ENCODE data around the gene SERPINB1.

The SERPINB1 gene

DNA sequence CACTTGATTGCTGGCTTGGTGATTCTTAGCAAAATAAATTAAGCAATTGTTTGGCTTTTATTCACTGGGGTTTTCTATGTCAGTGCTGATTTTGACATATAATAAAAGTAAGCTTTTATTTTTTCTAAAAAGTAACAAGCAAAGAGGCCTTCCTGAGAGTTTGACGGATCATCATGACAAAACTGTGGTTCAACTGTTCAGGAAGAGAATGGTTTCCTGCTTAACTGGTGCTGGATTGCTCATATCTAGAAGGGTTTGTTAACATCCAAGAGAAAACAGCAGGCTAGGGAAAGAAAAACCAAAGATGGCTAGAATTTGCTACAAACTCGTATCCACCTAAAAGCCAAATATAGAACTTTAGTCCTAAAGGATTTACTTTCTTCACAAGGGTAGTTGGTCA lies 21.2 kb downstream of the SERPINB1 start:
- peaks cover 27% of the 10 kb centered on the region for H3K4me1 Mint-ChIP-seq (ENCODE audit: low read depth)
- no peaks in the 10 kb centered on the region for H3K27me3 Mint-ChIP-seq
- H3K36me3 Mint-ChIP-seq = peaks cover 5% of the 10 kb centered on the region
- no peak overlapping the region for H3K4me3 Mint-ChIP-seq
- H3K9me3 Mint-ChIP-seq (ENCODE audit: low read depth) = peaks cover 14% of the 10 kb centered on the region
- H3K27ac Mint-ChIP-seq = no peak overlapping the region

DNA sequence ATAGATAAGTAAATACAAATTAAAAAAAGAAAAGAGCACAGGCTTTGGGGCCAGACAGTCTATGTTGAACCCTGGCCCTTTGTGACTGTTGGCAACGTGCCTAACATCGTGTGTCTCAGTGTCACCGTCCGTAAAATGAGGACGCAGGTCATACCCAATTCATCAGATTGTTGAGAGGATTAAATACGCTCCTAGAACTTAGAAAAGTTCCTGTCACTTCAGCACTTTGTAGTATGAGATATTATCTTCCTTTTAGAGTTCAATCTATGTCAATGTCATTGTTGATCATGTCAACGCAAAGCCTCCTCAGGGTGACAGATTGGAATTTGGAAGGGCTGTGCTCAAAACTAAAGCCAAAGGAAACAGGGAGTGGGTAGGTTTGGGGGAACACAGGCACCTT lies 21.7 kb downstream of the SERPINB1 start:
- no peak overlapping the region for H3K4me3 Mint-ChIP-seq
- H3K9me3 Mint-ChIP-seq (ENCODE audit: low read depth) = peaks cover 15% of the 10 kb centered on the region
- H3K27me3 Mint-ChIP-seq = no peaks in the 10 kb centered on the region
- no peak overlapping the region for H3K27ac Mint-ChIP-seq
- H3K36me3 Mint-ChIP-seq = peaks cover 5% of the 10 kb centered on the region
- H3K4me1 Mint-ChIP-seq (ENCODE audit: low read depth) = peaks cover 27% of the 10 kb centered on the region

DNA sequence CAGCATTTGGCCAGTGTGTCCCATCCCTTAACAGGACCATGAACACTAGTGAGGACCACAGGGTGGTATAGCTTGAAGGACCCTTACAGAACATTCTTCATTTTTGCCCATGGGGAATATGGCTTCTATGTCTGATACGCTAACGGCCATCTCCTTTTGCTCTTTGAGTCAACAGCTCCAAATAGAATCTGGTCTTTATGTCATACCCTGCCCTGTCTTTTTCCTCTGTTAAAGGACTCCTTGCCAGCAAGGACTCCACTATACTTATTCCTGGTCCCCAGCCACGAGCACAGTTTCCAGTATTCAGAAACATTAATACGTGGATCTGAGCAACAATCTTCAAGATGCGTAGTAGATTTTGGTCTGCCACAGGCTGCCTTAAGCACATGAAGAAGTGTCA lies 22.5 kb downstream of the SERPINB1 start:
- Mint-ChIP-seq H3K36me3 (peaks cover 5% of the 10 kb centered on the region), H3K9me3 (ENCODE audit: low read depth) (peaks cover 15% of the 10 kb centered on the region), H3K4me1 (ENCODE audit: low read depth) (peaks cover 27% of the 10 kb centered on the region)

DNA sequence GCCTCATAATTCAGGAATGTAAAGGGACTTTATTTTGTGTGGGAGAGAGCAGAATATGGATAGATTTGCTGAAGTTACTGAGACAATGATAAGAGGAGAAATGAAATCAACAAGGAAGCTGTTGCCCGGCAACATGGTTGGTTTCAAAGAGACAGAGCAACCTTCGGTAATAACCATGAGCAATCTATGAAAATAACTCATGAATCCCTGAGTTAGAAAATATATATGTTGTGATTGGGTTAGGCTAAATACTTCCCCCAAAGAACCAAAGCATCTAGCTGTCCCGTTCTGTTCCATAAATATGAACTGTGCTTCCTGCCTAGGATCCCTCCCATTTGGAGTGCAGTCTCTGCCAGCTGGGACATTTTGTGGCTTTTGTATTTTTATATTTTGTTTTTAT lies 23.1 kb downstream of the SERPINB1 start:
- no peak overlapping the region for H3K27ac Mint-ChIP-seq
- peaks cover 15% of the 10 kb centered on the region for H3K9me3 Mint-ChIP-seq (ENCODE audit: low read depth)
- peaks cover 8% of the 10 kb centered on the region for H3K36me3 Mint-ChIP-seq
- H3K4me3 Mint-ChIP-seq = no peak overlapping the region
- H3K27me3 Mint-ChIP-seq = no peaks in the 10 kb centered on the region
- peaks cover 27% of the 10 kb centered on the region for H3K4me1 Mint-ChIP-seq (ENCODE audit: low read depth)

More for the DNA sequence above, 22.5 kb downstream of the SERPINB1 start:
- Mint-ChIP-seq H3K27ac (no peak overlapping the region), H3K27me3 (no peaks in the 10 kb centered on the region), H3K4me3 (no peak overlapping the region)

DNA sequence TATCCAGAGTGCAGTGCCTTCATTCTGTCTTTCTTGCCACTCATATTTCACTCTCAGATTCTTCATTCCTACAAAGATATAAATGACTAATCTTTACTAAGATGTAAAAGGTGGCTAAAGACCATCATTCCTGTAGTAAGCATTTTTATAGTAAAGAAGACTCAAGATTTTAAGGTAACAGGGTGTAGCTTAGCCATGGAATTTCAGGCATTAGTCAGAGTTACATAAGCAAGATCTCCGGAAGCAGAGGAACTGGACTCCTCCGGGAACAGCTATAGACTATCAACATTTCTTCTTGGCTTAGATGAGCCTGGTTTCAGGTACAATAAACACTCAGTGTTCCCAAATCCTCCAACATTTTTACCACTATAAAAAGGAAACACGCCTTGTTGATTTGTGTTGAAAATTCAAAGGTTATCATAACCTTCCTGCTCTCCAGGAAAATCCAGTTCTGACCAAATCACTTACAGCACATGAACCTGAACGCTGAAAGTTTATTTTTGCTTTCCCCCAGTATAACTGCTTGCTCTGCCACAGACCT lies 23.7 kb downstream of the SERPINB1 start:
- Mint-ChIP-seq H3K4me3 (no peak overlapping the region), H3K9me3 (ENCODE audit: low read depth) (peaks cover 15% of the 10 kb centered on the region), H3K27ac (no peak overlapping the region), H3K4me1 (ENCODE audit: low read depth) (peaks cover 27% of the 10 kb centered on the region), H3K27me3 (no peaks in the 10 kb centered on the region), H3K36me3 (peaks cover 8% of the 10 kb centered on the region)

DNA sequence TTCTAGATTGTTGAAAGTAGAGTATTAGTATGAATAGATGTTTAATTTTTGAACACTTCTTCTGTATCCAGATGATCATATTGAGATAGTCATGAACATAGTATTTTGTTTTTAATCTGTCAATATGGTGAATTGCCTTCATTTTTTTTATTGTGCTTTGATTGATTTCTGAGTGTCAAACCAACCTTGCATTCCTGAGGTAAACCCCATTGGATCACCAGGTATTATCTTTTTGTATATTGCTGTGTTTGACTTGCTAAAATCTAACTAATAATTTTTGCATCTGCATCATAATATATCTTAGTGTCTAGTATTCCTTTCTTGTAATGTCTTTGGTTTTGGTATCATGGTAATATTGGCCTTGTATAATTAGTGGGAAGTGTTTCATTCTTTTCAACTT lies 25.5 kb downstream of the SERPINB1 start:
- peaks cover 8% of the 10 kb centered on the region for H3K36me3 Mint-ChIP-seq
- no peak overlapping the region for H3K4me3 Mint-ChIP-seq
- peaks cover 15% of the 10 kb centered on the region for H3K9me3 Mint-ChIP-seq (ENCODE audit: low read depth)
- peaks cover 27% of the 10 kb centered on the region for H3K4me1 Mint-ChIP-seq (ENCODE audit: low read depth)
- H3K27ac Mint-ChIP-seq = no peak overlapping the region
- H3K27me3 Mint-ChIP-seq = no peaks in the 10 kb centered on the region

DNA sequence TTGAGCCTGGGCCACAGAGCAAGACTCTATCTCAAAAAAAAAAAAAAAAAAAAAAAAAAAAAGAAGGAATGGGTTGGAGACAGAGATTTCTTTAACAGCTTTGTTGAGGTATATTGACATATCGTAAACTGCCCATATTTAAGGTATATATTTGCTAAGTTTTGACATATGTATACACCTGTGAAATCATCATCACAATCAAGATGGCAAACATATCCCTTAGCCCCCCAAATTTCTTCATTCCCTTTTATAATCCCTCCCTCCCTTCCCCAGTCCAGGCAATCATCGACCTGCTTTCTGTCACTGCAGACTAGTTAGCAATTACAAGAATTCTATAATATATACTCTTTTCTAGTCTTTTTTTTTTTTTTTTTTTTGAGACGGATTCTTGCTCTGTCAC lies 29.0 kb downstream of the SERPINB1 start:
- Mint-ChIP-seq H3K27ac (no peak overlapping the region), H3K27me3 (no peaks in the 10 kb centered on the region), H3K4me3 (no peak overlapping the region), H3K4me1 (ENCODE audit: low read depth) (peaks cover 17% of the 10 kb centered on the region), H3K9me3 (ENCODE audit: low read depth) (peaks cover 15% of the 10 kb centered on the region), H3K36me3 (peaks cover 8% of the 10 kb centered on the region)

DNA sequence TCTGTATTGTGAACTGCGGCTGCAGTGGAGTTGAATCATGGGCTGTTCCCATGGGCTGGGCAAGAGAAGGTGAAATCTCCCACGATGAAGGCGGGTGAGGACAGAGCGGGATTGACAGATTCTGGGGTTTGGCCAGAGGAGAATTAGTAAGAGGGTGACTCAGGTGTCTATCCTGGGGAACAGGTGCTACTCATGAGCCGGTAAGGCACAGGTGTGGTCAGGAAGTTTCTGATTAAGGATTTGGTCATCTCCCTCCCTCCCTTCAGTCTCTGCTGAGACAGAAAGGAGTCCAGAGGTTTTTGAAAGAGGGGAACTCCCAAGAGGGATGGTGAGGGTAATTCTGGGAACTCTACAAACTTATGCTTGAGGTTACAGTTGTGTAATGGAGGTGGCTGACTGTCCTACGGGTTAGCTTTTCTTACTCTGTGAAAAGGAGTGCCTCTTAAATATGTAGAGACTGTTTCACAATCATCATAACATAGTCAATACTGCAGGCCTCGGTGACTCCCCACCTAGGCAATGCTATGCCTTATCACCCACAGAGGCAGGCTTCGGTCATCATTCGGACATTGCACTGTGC lies 31.5 kb downstream of the SERPINB1 start:
- H3K27ac Mint-ChIP-seq = no peak overlapping the region
- H3K4me1 Mint-ChIP-seq (ENCODE audit: low read depth) = peaks cover 3% of the 10 kb centered on the region

DNA sequence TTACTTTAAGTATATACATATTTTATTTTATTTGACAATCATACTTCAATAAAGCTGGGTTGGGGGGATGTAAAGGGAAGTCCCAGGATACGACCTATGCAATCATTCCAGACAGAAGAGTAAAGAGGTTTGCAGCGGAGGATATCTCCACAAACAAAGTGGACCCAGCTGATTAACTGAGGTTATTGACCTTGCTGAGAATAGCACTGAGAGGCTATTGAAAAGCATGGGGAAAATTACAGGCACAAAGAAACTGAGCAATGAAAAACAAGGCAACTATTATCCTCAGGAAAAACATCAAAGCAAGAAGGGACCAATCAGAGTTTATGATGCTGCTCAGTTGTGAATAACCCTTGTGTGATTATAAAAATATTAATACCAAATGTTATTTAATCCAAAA lies 32.6 kb downstream of the SERPINB1 start:
- Mint-ChIP-seq H3K4me1 (ENCODE audit: low read depth) (peaks cover 3% of the 10 kb centered on the region), H3K4me3 (no peak overlapping the region), H3K9me3 (ENCODE audit: low read depth) (no peaks in the 10 kb centered on the region), H3K27me3 (no peaks in the 10 kb centered on the region), H3K36me3 (peaks cover 7% of the 10 kb centered on the region), H3K27ac (no peak overlapping the region)

More for the DNA sequence above, 31.5 kb downstream of the SERPINB1 start:
- H3K27me3 Mint-ChIP-seq = no peaks in the 10 kb centered on the region
- H3K9me3 Mint-ChIP-seq (ENCODE audit: low read depth) = no peaks in the 10 kb centered on the region
- peaks cover 7% of the 10 kb centered on the region for H3K36me3 Mint-ChIP-seq
- H3K4me3 Mint-ChIP-seq = no peak overlapping the region

DNA sequence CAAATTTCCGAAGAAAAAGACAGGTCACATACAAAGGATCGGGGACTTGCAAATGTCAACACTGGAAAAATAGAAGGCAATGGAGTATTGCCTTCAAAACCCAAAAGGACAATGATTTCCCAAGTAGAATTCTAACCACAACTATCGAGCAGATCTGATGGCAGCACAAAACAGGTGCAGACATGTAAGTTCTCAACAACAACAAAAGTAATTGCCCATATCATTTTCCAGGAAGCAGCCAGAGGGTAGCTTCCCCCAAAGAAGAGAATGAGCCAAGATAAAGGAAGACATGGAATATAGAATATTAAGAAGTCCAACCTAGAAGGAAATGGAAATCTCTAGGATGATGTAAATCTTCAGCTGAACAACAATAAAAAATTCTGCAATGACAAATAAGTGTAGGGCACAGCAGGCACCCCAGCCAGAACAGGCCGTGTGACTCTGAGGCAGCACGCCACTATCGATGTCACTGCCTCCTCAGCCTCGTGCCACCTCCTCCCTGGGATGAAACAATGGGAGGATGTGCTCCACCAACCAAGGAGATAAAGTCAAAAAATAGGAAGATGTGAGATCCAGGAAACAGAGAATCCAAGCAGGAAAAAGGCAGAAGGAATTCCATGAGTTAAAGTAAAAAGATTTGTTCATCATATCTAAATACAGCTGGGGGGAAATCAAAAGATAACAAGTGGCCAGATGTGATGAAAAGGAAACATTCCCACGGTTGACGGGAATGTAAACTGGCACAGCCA lies 34.1 kb downstream of the SERPINB1 start:
- peaks cover 4% of the 10 kb centered on the region for H3K36me3 Mint-ChIP-seq
- no peak overlapping the region for H3K27ac Mint-ChIP-seq
- H3K9me3 Mint-ChIP-seq (ENCODE audit: low read depth) = no peaks in the 10 kb centered on the region
- peaks cover 3% of the 10 kb centered on the region for H3K4me1 Mint-ChIP-seq (ENCODE audit: low read depth)
- H3K27me3 Mint-ChIP-seq = no peaks in the 10 kb centered on the region
- H3K4me3 Mint-ChIP-seq = no peak overlapping the region

DNA sequence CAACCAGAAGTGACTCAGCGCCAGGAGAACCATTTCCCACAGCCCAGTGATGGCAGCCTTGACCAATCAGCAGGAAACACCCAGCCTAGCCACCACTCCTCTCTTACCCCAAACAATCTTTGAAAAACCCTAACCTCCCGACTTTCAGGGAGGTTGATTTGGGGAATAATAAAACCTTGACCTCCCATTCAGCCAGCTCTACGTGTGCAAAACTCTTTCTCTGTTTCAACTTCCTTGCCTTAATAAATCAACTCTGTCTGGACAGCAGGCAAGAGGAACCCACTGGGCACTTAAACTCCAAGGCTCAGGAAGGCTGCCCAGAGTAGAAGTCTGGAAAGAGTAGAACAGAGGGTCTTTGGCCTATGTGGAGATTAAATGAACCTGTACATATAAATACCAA lies 35.0 kb downstream of the SERPINB1 start:
- Mint-ChIP-seq H3K4me3 (no peak overlapping the region), H3K4me1 (ENCODE audit: low read depth) (peaks cover 3% of the 10 kb centered on the region), H3K27me3 (no peaks in the 10 kb centered on the region), H3K27ac (no peak overlapping the region), H3K36me3 (peaks cover 4% of the 10 kb centered on the region), H3K9me3 (ENCODE audit: low read depth) (no peaks in the 10 kb centered on the region)

DNA sequence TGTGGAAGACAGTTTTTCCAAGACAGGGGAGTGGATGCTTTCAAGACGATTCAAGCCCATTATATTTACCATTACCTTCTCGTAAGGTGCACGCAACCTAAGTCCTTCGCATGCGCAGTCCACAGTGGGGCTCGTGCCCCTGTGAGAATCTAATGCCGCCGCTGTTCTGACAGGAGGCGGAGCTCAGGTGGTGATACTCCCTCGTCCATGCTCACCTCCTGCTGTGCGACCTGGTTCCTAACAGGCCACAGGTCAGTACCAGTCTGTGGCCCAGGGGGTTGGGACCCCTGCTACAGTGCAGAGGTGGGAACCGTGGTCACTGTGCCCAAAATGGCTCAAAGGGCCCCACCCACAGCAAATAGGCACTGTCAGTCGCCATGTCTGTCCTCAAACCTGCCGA lies 36.6 kb downstream of the SERPINB1 start:
- peaks cover 7% of the 10 kb centered on the region for H3K4me1 Mint-ChIP-seq (ENCODE audit: low read depth)
- no peak overlapping the region for H3K4me3 Mint-ChIP-seq
- H3K36me3 Mint-ChIP-seq = peaks cover 4% of the 10 kb centered on the region
- H3K27ac Mint-ChIP-seq = no peak overlapping the region
- no peaks in the 10 kb centered on the region for H3K9me3 Mint-ChIP-seq (ENCODE audit: low read depth)
- no peaks in the 10 kb centered on the region for H3K27me3 Mint-ChIP-seq

DNA sequence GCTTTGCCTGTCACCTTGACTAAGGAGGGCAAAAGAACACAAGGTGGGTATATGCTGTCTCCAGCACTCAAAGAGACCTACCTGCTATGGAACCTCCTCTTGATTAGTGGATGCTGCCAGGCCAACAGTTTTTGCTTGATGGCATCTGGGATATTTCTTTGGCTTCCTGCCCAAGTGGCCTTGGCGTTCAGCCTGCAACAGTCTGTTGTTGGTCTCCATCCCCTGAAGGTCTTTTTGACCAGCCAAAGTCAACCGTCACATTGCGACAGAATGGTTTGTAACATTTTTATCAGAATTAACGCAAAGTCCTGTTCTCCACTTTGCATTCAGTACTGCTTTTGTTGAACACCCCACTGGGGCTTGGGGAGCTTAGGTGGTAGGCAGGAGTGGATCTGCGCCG lies 37.1 kb downstream of the SERPINB1 start:
- Mint-ChIP-seq H3K36me3 (peaks cover 4% of the 10 kb centered on the region), H3K27ac (no peak overlapping the region), H3K9me3 (ENCODE audit: low read depth) (no peaks in the 10 kb centered on the region), H3K4me3 (no peak overlapping the region), H3K4me1 (ENCODE audit: low read depth) (peaks cover 9% of the 10 kb centered on the region), H3K27me3 (no peaks in the 10 kb centered on the region)

DNA sequence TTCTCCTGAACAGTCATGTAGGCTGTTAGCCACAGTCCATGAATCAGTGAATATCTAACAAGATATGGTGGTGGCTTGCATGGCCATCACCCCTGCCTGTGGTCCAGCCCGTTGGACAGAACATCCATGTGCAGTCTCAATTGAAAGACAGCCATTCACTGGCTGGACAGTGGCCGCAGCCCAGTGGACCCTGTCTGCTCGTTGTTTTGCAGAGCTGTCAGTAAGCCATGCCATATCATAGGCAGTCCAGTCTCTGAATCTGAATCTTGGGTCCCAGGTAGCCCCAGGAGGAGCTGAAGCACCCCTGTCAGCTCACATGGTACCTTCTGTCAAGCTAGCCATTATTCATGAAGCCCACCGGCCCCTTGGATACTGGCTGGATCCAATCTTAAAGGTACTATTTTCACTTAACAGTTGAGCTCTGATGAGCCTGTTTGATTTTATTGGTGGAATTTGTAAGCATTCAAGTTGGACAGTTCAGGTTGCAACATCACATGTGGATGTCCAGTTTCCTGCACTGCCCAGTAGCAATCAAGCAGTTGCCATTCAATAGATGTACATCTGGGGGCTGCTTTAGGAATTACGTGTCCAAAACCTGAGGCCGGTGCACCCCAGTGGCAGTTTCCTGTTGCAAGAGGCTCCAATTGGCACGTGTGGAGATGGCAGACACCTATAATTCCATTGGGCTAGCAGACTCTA lies 37.8 kb downstream of the SERPINB1 start:
- Mint-ChIP-seq H3K4me3 (no peak overlapping the region), H3K4me1 (ENCODE audit: low read depth) (peaks cover 11% of the 10 kb centered on the region), H3K27ac (no peak overlapping the region), H3K27me3 (no peaks in the 10 kb centered on the region), H3K9me3 (ENCODE audit: low read depth) (no peaks in the 10 kb centered on the region), H3K36me3 (peaks cover 4% of the 10 kb centered on the region)

DNA sequence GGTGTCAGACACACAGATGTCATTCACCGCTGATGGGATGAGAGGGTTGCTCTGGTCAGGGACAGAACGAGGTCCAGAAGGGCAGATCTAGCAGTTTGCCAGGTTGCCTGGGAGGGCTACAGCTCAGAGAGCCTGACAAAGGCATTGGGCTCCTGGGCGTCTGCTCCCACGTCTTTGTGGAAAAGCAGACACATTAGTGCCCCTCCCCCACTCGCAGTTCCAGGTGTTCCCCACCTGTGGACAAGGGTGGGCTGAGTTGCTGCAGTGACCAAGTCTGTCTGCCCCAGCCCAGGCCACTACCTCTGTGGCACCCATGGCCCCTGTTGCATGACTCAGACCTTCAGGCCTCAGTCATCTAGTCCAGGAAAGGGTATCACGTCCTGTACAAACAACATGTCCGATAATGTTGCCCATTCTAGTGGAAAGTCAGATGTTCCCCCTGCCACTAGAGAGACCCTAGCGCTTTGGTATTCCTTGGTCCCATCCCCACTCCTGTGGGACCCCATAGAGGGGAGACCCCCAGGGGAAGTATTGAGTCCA lies 39.1 kb downstream of the SERPINB1 start:
- Mint-ChIP-seq H3K27me3 (no peaks in the 10 kb centered on the region), H3K4me3 (no peak overlapping the region), H3K36me3 (peaks cover 4% of the 10 kb centered on the region), H3K27ac (no peak overlapping the region), H3K4me1 (ENCODE audit: low read depth) (peaks cover 14% of the 10 kb centered on the region), H3K9me3 (ENCODE audit: low read depth) (no peaks in the 10 kb centered on the region)

Data from activated naive CD8-positive, alpha-beta T cell (primary cell).